A549 (cell line): Measurements from ENCODE around the gene BIRC7. TPM values are rescaled to one million over a fixed set of nuclear protein-coding genes. Genes with fewer than 3 reads are reported as not detected.

Experiments used
- ATAC-seq, 2 experiments: fragments of 200-7000 bp in 1 of 2; fragments of >200 bp in 1 of 2; cut with Nextera tagmentation in 1 of 2; cut with Tn5 transposase in 1 of 2; 3 replicates each; pipeline versions ENCODE4 v1.8.0 to v1.9.1; 2018 to 2020; ENCODE audit warnings: mild to moderate bottlenecking in 1 of 2, moderate library complexity in 1 of 2
- CTCF ChIA-PET: fragments of 300-600 bp; sonication (Branson Sonifier 250); formaldehyde crosslinking; extraction: SDS; loops from one replicate; lab custom pipeline; 2021; ENCODE audit warnings: antibody characterized with exemption, inconsistent platforms; lab: Yijun Ruan, JAX
- POLR2A ChIA-PET: fragments of 350-600 bp; formaldehyde crosslinking; extraction: SDS; loops from one replicate; lab custom pipeline; 2021; ENCODE audit warnings: antibody characterized with exemption, inconsistent platforms; lab: Yijun Ruan, JAX
- DNase-seq, 2 experiments: peaks; one replicate each; pipeline versions ENCODE4 v3.0.0 to v3.0.0-alpha.2; 2011 to 2016; ENCODE audit warnings: low read depth in 1 of 2, low spot score in 1 of 2
- FAIRE-seq: peaks from 2 replicates; lab custom pipeline; 2011; peaks lifted over from hg19 to GRCh38; lab: Jason Lieb, UNC
- H3K27ac ChIP-seq, 2 experiments: fragments of >200 bp; sonication (Bioruptor Twin); formaldehyde crosslinking; 3 replicates each; pipeline ENCODE4 v1.5.1; 2016 to 2017
- H3K4me1 ChIP-seq: fragments of >200 bp; sonication (Bioruptor Twin); formaldehyde crosslinking; 3 replicates; pipeline ENCODE4 v1.6.1; 2016
- H3K4me2 ChIP-seq: fragments of >200 bp; sonication (Bioruptor Twin); formaldehyde crosslinking; 3 replicates; pipeline ENCODE4 v1.6.1; 2016
- H3K4me3 ChIP-seq: fragments of >200 bp; sonication (Bioruptor Twin); formaldehyde crosslinking; 3 replicates; pipeline ENCODE4 v1.5.1; 2016
- H3K9me3 ChIP-seq: fragments of >200 bp; sonication (Bioruptor Twin); formaldehyde crosslinking; 3 replicates; pipeline ENCODE4 v1.6.1; 2016
- BCL3 ChIP-seq: fragments of >200 bp; sonication (Bioruptor Twin); formaldehyde crosslinking; IDR thresholded peaks from 3 replicates; pipeline ENCODE4 v1.6.1; 2016
- BHLHE40 ChIP-seq: IDR thresholded peaks from 2 replicates; pipeline ENCODE4 v1.6.1; 2012; ENCODE audit warnings: low read depth, low read length, inconsistent platforms
- CBX2 ChIP-seq: fragments of 200-600 bp; sonication (generic); IDR thresholded peaks from 2 replicates; pipeline ENCODE4 v1.6.1; 2016; ENCODE audit warnings: low read depth, mild to moderate bottlenecking, borderline replicate concordance
- CBX8 ChIP-seq: fragments of 200-600 bp; sonication (generic); IDR thresholded peaks from 2 replicates; pipeline ENCODE4 v1.6.1; 2016
- CEBPB ChIP-seq, 2 experiments: fragments of >200 bp in 1 of 2; sonication (Bioruptor Twin) in 1 of 2; formaldehyde crosslinking in 1 of 2; IDR thresholded peaks; 2 replicates each; pipeline ENCODE4 v1.6.1; 2012 to 2016
- CHD2 ChIP-seq: fragments of 150-350 bp; IDR thresholded peaks from 2 replicates; pipeline ENCODE4 v1.6.1; 2014; ENCODE audit warnings: low read length; ENCODE audit not compliant: partially characterized antibody
- CTCF ChIP-seq: fragments of >200 bp; sonication (Bioruptor Twin); formaldehyde crosslinking; IDR thresholded peaks from 3 replicates; pipeline ENCODE4 v1.5.1; 2016
- EHF ChIP-seq: fragments of 250-450 bp; sonication (Bioruptor Pico); IDR thresholded peaks from 2 replicates; pipeline ENCODE4 v1.5.0; 2020; ENCODE audit warnings: mild to moderate bottlenecking
- EP300 ChIP-seq, 2 experiments: fragments of >200 bp; sonication (Bioruptor Twin); formaldehyde crosslinking; IDR thresholded peaks; 2 replicates in 1 of 2; 3 replicates in 1 of 2; pipeline ENCODE4 v1.6.1; 2016 to 2017
- ESRRA ChIP-seq: fragments of 150-350 bp; IDR thresholded peaks from 2 replicates; pipeline ENCODE4 v1.6.1; 2014; ENCODE audit warnings: mild to moderate bottlenecking, low read length, borderline replicate concordance
- FOSL2 ChIP-seq, 2 experiments: fragments of 450-650 bp in 1 of 2; fragments of >200 bp in 1 of 2; sonication (Bioruptor Twin) in 1 of 2; formaldehyde crosslinking; IDR thresholded peaks; 2 replicates each; pipeline versions ENCODE4 v1.5.0 to v1.6.1; 2016 to 2020; ENCODE audit warnings: mild to moderate bottlenecking in 1 of 2, moderate library complexity in 1 of 2
- HDAC2 ChIP-seq: fragments of 200-600 bp; sonication (generic); IDR thresholded peaks from 2 replicates; pipeline ENCODE4 v1.6.1; 2016
- HEYL ChIP-seq: fragments of 250-450 bp; sonication (Bioruptor Pico); IDR thresholded peaks from 2 replicates; pipeline ENCODE4 v1.8.0; 2021; ENCODE audit warnings: mild to moderate bottlenecking, moderate library complexity
- HOXA7 ChIP-seq: fragments of 250-450 bp; sonication (Bioruptor Pico); IDR thresholded peaks from 2 replicates; pipeline ENCODE4 v1.5.0; 2020; ENCODE audit warnings: mild to moderate bottlenecking, moderate library complexity
- JUNB ChIP-seq: fragments of >200 bp; sonication (Bioruptor Twin); formaldehyde crosslinking; IDR thresholded peaks from 2 replicates; pipeline ENCODE4 v1.6.1; 2016
- KDM5A ChIP-seq: fragments of 200-600 bp; sonication (generic); IDR thresholded peaks from 2 replicates; pipeline ENCODE4 v1.6.1; 2016; ENCODE audit warnings: antibody characterized with exemption, mild to moderate bottlenecking
- MAFK ChIP-seq: fragments of 450-650 bp; IDR thresholded peaks from 2 replicates; pipeline ENCODE4 v1.6.1; 2014; ENCODE audit not compliant: partially characterized antibody
- MAX ChIP-seq: IDR thresholded peaks from 2 replicates; pipeline ENCODE4 v1.6.1; 2012
- MYC ChIP-seq: IDR thresholded peaks from 2 replicates; pipeline ENCODE4 v1.6.1; 2012; ENCODE audit warnings: mild to moderate bottlenecking, inconsistent platforms, low read length, improper control_type of control experiment, borderline replicate concordance
- NR3C1 ChIP-seq: fragments of >200 bp; sonication (Bioruptor Twin); formaldehyde crosslinking; IDR thresholded peaks from 3 replicates; pipeline ENCODE4 v1.6.1; 2017
- POLR2A ChIP-seq: IDR thresholded peaks from 2 replicates; pipeline ENCODE4 v1.6.1; 2012; ENCODE audit warnings: mild to moderate bottlenecking, low read length
- POLR2AphosphoS2 ChIP-seq: conservative IDR thresholded peaks from 2 replicates; pipeline ENCODE4 v1.6.1; 2012; ENCODE audit warnings: low read length, improper control_type of control experiment, inconsistent platforms
- RCOR1 ChIP-seq: fragments of 150-350 bp; IDR thresholded peaks from 2 replicates; pipeline ENCODE4 v1.6.1; 2014; ENCODE audit warnings: antibody characterized with exemption, low read length, low read depth
- RFX5 ChIP-seq: fragments of 450-650 bp; IDR thresholded peaks from 2 replicates; pipeline ENCODE4 v1.7.1; 2014; ENCODE audit warnings: antibody characterized with exemption, mild to moderate bottlenecking, moderate library complexity
- RNF2 ChIP-seq: fragments of 200-600 bp; sonication (generic); IDR thresholded peaks from 2 replicates; pipeline ENCODE4 v1.6.1; 2016; ENCODE audit warnings: low read depth, mild to moderate bottlenecking, antibody characterized with exemption, moderate library complexity, borderline replicate concordance
- USF2 ChIP-seq: fragments of 450-650 bp; IDR thresholded peaks from 2 replicates; pipeline ENCODE4 v1.6.1; 2014; ENCODE audit warnings: antibody characterized with exemption
- ZFP36 ChIP-seq: fragments of 450-650 bp; IDR thresholded peaks from 2 replicates; pipeline ENCODE4 v1.6.1; 2014; ENCODE audit warnings: borderline replicate concordance; ENCODE audit not compliant: partially characterized antibody
- WGBS: methylation state at CpG from one replicate; pipeline ENCODE4 v1.1.6; 2017; ENCODE audit errors: missing lambda C conversion rate; 5-methylcytosine and 5-hydroxymethylcytosine counted together
- polyA plus RNA-seq, 4 experiments: library from polyadenylated mRNA; depleted of rRNA in 3 of 4; stranded (reverse); fragments of >200 nt; fragmentation: RNase III in 1 of 4; extraction: RNeasy Plus Mini Kit Qiagen cat#74134 plus additional on column Dnase treatment in 1 of 4; gene quantifications; 2 replicates in 3 of 4; 3 replicates in 1 of 4; pipeline ENCODE4 v1.2.3, GENCODE V29; 2011 to 2017
- TF ChIP-seq, protein P1 (sequence below): IDR thresholded peaks from 2 replicates; pipeline ENCODE4 v1.6.1; 2012; ENCODE audit warnings: low read depth, borderline replicate concordance
- TF ChIP-seq, protein P2 (sequence below): fragments of 250-450 bp; sonication (Bioruptor Pico); IDR thresholded peaks from 2 replicates; pipeline ENCODE4 v1.5.0; 2021; ENCODE audit warnings: mild to moderate bottlenecking, moderate library complexity, borderline replicate concordance
- TF ChIP-seq, protein P3 (sequence below): fragments of 250-450 bp; sonication (Bioruptor Pico); IDR thresholded peaks from 2 replicates; pipeline ENCODE4 v1.5.0; 2020; ENCODE audit warnings: low read depth, mild to moderate bottlenecking, moderate library complexity

Gene BIRC7
- polyA plus RNA-seq, 2 of the 4 experiments (the other 2 are of a cell fraction), result 0.63 to 4.9 TPM

DNA sequence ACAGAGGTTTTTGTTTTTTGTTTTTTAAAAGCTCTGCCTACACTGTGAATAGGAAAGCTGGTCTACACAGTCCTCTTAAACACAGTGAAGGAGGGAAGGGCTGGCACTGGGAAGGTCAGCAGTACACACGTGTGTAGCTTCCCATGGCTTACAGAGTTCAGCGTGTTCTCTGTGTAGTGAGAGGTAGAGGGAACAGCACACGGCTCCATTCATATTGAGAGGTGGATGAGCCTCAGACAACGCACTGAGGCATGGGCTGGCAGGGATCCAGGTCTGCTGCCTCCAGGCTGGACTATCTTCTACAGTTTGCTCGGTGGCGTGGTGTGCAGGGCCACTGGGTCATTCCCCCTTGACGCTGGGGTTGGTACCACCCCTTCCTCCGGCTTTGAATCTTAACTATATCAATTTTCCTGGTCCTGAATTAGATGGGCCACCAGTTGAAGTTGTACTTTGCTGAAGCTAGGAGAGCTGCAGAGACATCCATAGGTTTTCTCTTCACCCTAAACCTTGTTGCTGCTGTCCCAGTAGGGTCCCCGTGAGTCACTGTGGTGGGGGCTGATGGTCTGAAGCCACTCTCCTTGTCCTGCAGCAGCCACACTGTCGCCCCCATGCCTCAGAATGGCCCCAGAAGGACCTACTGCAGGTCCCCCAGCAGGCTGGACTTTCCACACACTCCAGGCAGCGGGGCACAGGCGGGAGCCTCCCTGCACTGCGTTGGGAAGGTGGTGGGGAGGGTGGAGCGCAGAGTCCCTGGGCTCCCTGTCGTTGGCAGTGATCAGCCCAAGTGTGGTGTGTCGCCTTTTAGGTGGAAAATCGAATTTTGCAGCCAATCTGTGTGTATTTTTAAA is 38.9 kb downstream of the BIRC7 start:
- TF ChIP-seq HDAC2 (no peak), POLR2A (no peak), EP300 (IDR thresholded peaks at IDR 0.05) (no peak), RNF2 (no peak), CTCF (no peak), CBX8 (no peak), CHD2 (no peak), RFX5 (no peak), BHLHE40 (no peak), MYC (no peak), JUNB (no peak), EHF (CRISPR knock-in tag) (no peak), CEBPB (IDR thresholded peaks at IDR 0.05) (no peak)
- POLR2A ChIA-PET, result interaction anchor here (2.1 kb wide), 1 partner anchor 10 kb away, joined by 6 read pairs; no protein-coding TSS in a partner anchor
- DNase-seq (no peak), ATAC-seq (no peak), FAIRE-seq (no peak)
- H3K4me3 ChIP-seq, result peak overlapping the region; percentile 86; the same call in 2 of the 3 replicates
- CTCF ChIA-PET, result interaction anchor here (1.1 to 30.4 kb wide), 2 partner anchors 11 to 49 kb away, joined by 3 to 401 read pairs; no protein-coding TSS in a partner anchor
- peak overlapping the region; percentile 89 for H3K4me2 ChIP-seq
- H3K9me3 ChIP-seq, result no peaks in the 10 kb centered on the region
- 69% methylated on average over 15 of the region's 17 CpGs for WGBS
- peaks cover 23% of the 10 kb centered on the region; the same call in 2 of the 3 replicates for H3K4me1 ChIP-seq
- peak overlapping the region in 1 of 2 experiments; percentile 98; a peak in 3 of 6 replicates for H3K27ac ChIP-seq

DNA sequence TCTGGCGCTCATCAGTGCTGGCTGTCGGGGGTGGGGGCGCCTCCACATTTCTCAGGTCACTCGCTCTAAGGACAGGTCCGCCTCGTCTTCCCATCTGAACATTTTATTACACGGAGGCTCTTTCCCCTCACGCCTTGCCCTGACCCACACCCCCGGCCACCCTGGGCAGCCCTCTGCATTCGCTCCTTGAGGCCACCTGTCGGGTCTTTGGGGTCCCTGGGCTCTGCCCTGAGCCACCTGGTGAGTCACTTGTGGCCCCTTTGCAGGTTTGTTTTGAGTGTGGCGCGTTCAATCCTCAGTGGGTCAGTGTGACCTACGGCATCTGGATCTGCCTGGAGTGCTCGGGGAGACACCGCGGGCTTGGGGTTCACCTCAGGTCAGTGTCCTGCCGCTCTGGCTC is 40.1 kb downstream of the BIRC7 start:
- 96% methylated on average over 17 of the region's 18 CpGs for WGBS
- TF ChIP-seq HOXA7 (CRISPR knock-in tag) (no peak), RNF2 (no peak), KDM5A (no peak), MAFK (no peak), ZFP36 (no peak), CBX2 (no peak), HEYL (no peak), ESRRA (no peak), BCL3 (no peak), NR3C1 (no peak), USF2 (no peak), EHF (CRISPR knock-in tag) (no peak), FOSL2 (IDR thresholded peaks at IDR 0.05) (no peak), FOSL2 (CRISPR knock-in tag; IDR thresholded peaks at IDR 0.05) (no peak), RCOR1 (no peak), CBX8 (no peak), MAX (no peak), POLR2AphosphoS2 (no peak)
- TF ChIP-seq, protein P1, sequence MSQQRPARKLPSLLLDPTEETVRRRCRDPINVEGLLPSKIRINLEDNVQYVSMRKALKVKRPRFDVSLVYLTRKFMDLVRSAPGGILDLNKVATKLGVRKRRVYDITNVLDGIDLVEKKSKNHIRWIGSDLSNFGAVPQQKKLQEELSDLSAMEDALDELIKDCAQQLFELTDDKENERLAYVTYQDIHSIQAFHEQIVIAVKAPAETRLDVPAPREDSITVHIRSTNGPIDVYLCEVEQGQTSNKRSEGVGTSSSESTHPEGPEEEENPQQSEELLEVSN, result no peak
- TF ChIP-seq, protein P2, sequence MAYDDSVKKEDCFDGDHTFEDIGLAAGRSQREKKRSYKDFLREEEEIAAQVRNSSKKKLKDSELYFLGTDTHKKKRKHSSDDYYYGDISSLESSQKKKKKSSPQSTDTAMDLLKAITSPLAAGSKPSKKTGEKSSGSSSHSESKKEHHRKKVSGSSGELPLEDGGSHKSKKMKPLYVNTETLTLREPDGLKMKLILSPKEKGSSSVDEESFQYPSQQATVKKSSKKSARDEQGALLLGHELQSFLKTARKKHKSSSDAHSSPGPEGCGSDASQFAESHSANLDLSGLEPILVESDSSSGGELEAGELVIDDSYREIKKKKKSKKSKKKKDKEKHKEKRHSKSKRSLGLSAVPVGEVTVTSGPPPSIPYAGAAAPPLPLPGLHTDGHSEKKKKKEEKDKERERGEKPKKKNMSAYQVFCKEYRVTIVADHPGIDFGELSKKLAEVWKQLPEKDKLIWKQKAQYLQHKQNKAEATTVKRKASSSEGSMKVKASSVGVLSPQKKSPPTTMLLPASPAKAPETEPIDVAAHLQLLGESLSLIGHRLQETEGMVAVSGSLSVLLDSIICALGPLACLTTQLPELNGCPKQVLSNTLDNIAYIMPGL (CRISPR knock-in tag), result no peak
- TF ChIP-seq, protein P3, sequence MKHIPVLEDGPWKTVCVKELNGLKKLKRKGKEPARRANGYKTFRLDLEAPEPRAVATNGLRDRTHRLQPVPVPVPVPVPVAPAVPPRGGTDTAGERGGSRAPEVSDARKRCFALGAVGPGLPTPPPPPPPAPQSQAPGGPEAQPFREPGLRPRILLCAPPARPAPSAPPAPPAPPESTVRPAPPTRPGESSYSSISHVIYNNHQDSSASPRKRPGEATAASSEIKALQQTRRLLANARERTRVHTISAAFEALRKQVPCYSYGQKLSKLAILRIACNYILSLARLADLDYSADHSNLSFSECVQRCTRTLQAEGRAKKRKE (CRISPR knock-in tag), result no peak
- no peaks in the 10 kb centered on the region for H3K9me3 ChIP-seq
- ChIA-PET CTCF (interaction anchor here (0.9 to 30.4 kb wide), 4 partner anchors 11 to 50 kb away, joined by 3 to 401 read pairs (median 6); no protein-coding TSS in a partner anchor), POLR2A (no interaction called here)
- H3K4me1 ChIP-seq, result peaks cover 23% of the 10 kb centered on the region; the same call in 2 of the 3 replicates
- ATAC-seq (no peak), DNase-seq (no peak), FAIRE-seq (no peak)
- H3K4me3 ChIP-seq, result no peak overlapping the region
- no peak overlapping the region for H3K4me2 ChIP-seq
- no peak overlapping the region for H3K27ac ChIP-seq
